DND-41 (cell line): ENCODE data around the gene TMA7.

Source experiments
- ATAC-seq: fragments of 200-7000 bp; cut with Tn5 transposase; 3 replicates; pipeline ENCODE4 v1.9.1; 2021; ENCODE audit warnings: low read depth; ENCODE audit not compliant: insufficient read depth
- DNase-seq: peaks from one replicate; pipeline ENCODE4 v3.0.0-alpha.2; 2020
- H2AFZ ChIP-seq: 2 replicates; pipeline ENCODE4 v1.6.0; 2012; ENCODE audit warnings: low read depth, low read length
- H3K27ac ChIP-seq: 2 replicates; pipeline ENCODE4 v1.5.1; 2012; ENCODE audit warnings: low read length, inconsistent platforms
- H3K27me3 ChIP-seq: fragments of 200-600 bp; sonication (generic); 2 replicates; pipeline ENCODE4 v1.6.0; 2012; ENCODE audit warnings: low read length, mild to moderate bottlenecking, inconsistent platforms; ENCODE audit not compliant: insufficient read depth, poor library complexity
- H3K36me3 ChIP-seq: 2 replicates; pipeline ENCODE4 v1.5.1; 2012; ENCODE audit warnings: low read length, inconsistent platforms; ENCODE audit not compliant: insufficient read depth
- H3K4me1 ChIP-seq: 2 replicates; pipeline ENCODE4 v1.5.1; 2012; ENCODE audit warnings: mild to moderate bottlenecking, low read length; ENCODE audit not compliant: insufficient read depth
- H3K4me2 ChIP-seq: 2 replicates; pipeline ENCODE4 v1.6.0; 2012; ENCODE audit warnings: mild to moderate bottlenecking, moderate library complexity, low read length, inconsistent platforms; ENCODE audit not compliant: insufficient read depth
- H3K4me3 ChIP-seq, 2 experiments: fragments of 200-600 bp in 1 of 2; shearing (Covaris generic) in 1 of 2; 2 replicates each; pipeline ENCODE4 v1.5.1; 2012 to 2016; ENCODE audit warnings: inconsistent platforms in 2 of 2, low read length in 2 of 2, mild to moderate bottlenecking in 2 of 2, low read depth in 1 of 2, moderate library complexity in 1 of 2
- H3K79me2 ChIP-seq: 2 replicates; pipeline ENCODE4 v1.6.0; 2012; ENCODE audit warnings: low read length, inconsistent platforms; ENCODE audit not compliant: insufficient read depth
- H3K9ac ChIP-seq: 2 replicates; pipeline ENCODE4 v1.6.0; 2012; ENCODE audit warnings: low read depth, mild to moderate bottlenecking, inconsistent platforms, low read length, moderate library complexity
- H3K9me3 ChIP-seq: 2 replicates; pipeline ENCODE4 v1.5.1; 2012; ENCODE audit warnings: low read length, moderate library complexity, mild to moderate bottlenecking, inconsistent platforms; ENCODE audit not compliant: insufficient read depth, severe bottlenecking
- H4K20me1 ChIP-seq: 2 replicates; pipeline ENCODE4 v1.6.0; 2012; ENCODE audit warnings: low read length; ENCODE audit not compliant: insufficient read depth
- EZH2 ChIP-seq: IDR thresholded peaks from 3 replicates; pipeline ENCODE4 v1.6.1; 2012; ENCODE audit warnings: borderline replicate concordance, low read depth, mild to moderate bottlenecking, moderate library complexity, low read length, inconsistent platforms; ENCODE audit not compliant: severe bottlenecking
- TF ChIP-seq, protein P1 (sequence below): IDR thresholded peaks from 2 replicates; pipeline ENCODE4 v1.5.1; 2012; ENCODE audit warnings: borderline replicate concordance, low read length, moderate library complexity, mild to moderate bottlenecking; ENCODE audit not compliant: poor library complexity, severe bottlenecking; ENCODE audit errors: extremely low read depth

The TMA7 gene

DNA sequence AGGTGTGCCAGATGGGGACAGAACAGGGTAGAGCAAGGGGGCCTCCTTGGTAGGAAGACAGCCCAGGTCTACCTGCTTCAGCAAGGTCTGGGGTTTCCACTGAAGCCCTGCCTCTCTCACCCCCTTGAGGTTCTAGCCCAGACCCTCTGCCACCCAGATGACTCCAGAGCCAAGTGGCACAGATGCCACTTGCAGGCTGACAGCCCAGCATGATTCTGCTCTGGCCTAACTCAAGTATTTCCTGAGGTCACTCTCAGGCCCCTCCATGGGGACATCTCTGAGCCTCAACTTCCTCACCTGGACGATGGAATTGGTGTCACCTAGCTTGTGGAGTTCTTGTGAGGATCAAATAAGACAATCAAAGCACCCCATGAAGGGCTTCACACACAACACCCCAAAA, 34.1 kb upstream of the TMA7 start:
- Histone ChIP-seq H3K79me2 (no peaks in the 10 kb centered on the region), H3K4me3 (no peak overlapping the region), H3K27ac (no peak overlapping the region), H4K20me1 (peaks cover 6% of the 10 kb centered on the region; the same call in 1 of the 2 replicates), H3K9ac (no peak overlapping the region), H3K9me3 (no peaks in the 10 kb centered on the region), H3K4me2 (no peak overlapping the region), H3K4me1 (no peaks in the 10 kb centered on the region), H2AFZ (no peak overlapping the region), H3K27me3 (no peaks in the 10 kb centered on the region), H3K36me3 (no peaks in the 10 kb centered on the region)
- ATAC-seq (no peak), DNase-seq (no peak)
- TF ChIP-seq, protein P1, sequence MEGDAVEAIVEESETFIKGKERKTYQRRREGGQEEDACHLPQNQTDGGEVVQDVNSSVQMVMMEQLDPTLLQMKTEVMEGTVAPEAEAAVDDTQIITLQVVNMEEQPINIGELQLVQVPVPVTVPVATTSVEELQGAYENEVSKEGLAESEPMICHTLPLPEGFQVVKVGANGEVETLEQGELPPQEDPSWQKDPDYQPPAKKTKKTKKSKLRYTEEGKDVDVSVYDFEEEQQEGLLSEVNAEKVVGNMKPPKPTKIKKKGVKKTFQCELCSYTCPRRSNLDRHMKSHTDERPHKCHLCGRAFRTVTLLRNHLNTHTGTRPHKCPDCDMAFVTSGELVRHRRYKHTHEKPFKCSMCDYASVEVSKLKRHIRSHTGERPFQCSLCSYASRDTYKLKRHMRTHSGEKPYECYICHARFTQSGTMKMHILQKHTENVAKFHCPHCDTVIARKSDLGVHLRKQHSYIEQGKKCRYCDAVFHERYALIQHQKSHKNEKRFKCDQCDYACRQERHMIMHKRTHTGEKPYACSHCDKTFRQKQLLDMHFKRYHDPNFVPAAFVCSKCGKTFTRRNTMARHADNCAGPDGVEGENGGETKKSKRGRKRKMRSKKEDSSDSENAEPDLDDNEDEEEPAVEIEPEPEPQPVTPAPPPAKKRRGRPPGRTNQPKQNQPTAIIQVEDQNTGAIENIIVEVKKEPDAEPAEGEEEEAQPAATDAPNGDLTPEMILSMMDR, result no peak
- no peak for TF ChIP-seq EZH2

DNA sequence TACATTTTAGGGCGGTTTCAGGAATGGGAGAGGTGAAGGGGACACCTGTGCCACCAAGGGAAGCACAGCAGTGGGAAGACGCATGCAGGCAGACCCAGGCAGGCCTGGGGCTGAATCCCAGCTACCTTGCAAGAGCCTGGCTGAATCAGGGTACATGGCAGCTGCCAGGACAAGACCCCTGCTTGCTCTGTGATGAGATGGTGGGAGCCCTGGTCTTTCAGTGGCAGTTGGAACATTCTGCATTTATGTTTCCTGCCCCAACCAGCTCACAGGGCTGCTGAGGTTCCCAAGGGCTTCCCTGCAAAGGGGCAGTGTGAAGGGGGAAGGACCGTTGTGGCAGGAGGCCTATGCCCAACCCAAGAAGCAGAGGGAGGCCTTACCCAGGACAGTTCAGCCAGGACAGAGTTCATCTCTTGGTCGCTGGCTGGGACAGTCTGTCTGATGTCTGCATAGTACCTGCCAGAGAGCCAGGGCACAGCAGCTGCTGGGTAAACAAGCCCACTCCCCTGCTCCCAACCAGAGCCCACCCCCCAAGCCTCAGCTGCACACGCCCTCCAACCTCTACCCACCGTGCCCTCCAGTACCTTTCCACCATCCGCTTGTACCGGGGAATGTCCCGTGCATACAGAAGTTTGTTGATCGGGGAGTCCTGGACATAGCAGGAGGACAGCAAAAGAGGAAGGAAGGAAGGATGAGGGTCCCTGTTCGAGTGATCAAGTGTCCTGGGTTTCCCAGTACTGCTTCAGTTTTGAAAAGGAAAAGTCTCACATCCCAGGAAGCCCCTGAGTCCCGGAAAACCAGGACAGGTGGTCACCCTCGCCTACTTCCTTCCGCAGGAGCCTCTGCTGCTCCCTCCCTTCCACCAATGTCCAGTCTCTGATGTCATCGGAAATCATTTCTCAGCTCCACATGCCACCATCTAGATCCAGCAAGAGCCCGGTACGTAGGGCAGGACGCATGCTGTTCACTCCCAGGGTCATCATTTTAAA, 33.3 kb upstream of the TMA7 start:
- Histone ChIP-seq H3K27me3 (no peaks in the 10 kb centered on the region), H3K9me3 (no peaks in the 10 kb centered on the region), H3K36me3 (no peaks in the 10 kb centered on the region), H3K27ac (no peak overlapping the region), H2AFZ (no peak overlapping the region), H3K9ac (no peak overlapping the region), H3K4me3 (no peak overlapping the region), H4K20me1 (peaks cover 7% of the 10 kb centered on the region; the same call in 1 of the 2 replicates), H3K4me1 (no peaks in the 10 kb centered on the region), H3K4me2 (no peak overlapping the region), H3K79me2 (no peaks in the 10 kb centered on the region)
- TF ChIP-seq EZH2, result no peak
- TF ChIP-seq, protein P1, result no peak
- DNase-seq (peak; percentile 1), ATAC-seq (no peak)

DNA sequence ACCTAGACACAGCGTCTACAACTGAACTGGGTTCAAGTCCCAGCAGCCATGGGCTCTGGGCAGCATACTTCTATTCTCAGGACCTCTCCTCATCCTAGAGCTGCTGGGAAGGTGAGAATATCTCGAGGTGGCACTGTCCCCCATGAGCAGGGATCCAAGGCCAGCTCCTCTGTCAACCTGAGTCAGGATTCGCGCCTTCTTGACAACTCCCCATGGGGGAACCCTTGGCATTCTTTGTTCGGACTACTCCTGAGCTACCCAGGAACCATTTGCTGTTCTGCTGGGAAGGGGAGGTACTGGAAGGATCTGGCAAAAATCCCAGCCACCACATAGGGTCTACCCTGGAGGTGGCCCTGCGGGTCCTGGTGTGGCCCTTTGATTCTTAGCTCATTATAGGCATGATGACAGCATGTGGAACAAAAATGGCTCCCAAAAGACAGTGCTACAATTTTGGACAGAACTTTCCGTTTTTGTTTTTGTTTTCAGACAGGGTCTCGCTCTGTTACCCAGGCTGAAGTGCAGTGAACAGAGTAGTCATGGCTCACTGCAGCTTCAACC, 32.4 kb upstream of the TMA7 start:
- H3K27ac ChIP-seq, result no peak overlapping the region
- H3K9me3 ChIP-seq, result no peaks in the 10 kb centered on the region
- H2AFZ ChIP-seq, result no peak overlapping the region
- H3K4me2 ChIP-seq, result no peak overlapping the region
- H3K79me2 ChIP-seq, result no peaks in the 10 kb centered on the region
- no peaks in the 10 kb centered on the region for H3K27me3 ChIP-seq
- H3K9ac ChIP-seq, result no peak overlapping the region
- no peak for ATAC-seq
- H3K4me1 ChIP-seq, result no peaks in the 10 kb centered on the region
- H3K4me3 ChIP-seq, result no peak overlapping the region
- H4K20me1 ChIP-seq, result peaks cover 8% of the 10 kb centered on the region; the same call in 1 of the 2 replicates
- no peaks in the 10 kb centered on the region for H3K36me3 ChIP-seq
- no peak for DNase-seq
- no peak for TF ChIP-seq EZH2
- TF ChIP-seq, protein P1, result no peak
